Occipital lobe (tissue), 2 donors: Measurements from ENCODE around the gene ELOVL6. TPM values are rescaled to one million over a fixed set of nuclear protein-coding genes. Genes with fewer than 3 reads are reported as not detected.
"Not testable (repeated sequence)": the region's sequence is repeated elsewhere in the genome, so short reads cannot be mapped to it uniquely, and the experiment has no call there.

Experiments
- DNase-seq: peaks from one replicate; lab custom pipeline; 2025; lab: John Stamatoyannopoulos, UW
- total RNA-seq: library from RNA; depleted of rRNA; stranded (reverse); fragments of >200 nt; gene quantifications from one replicate; pipeline ENCODE4 v1.2.3, GENCODE V29; 2014

ELOVL6 gene
- total RNA-seq, 1 donor from 2014 or later = 39.0 TPM

- no peak for DNase-seq
Measured at GRCh38 chr4:110128472-110128919, 69.9 kb downstream of the ELOVL6 start.

- no peak for DNase-seq
Measured at GRCh38 chr4:110128029-110128428, 70.4 kb downstream of the ELOVL6 start.

GRCh38 chr4:110124711-110125110 lies 73.7 kb downstream of the ELOVL6 start:
- DNase-seq = no peak

- no peak for DNase-seq
Measured at GRCh38 chr4:110122201-110122600, 76.2 kb downstream of the ELOVL6 start.

GRCh38 chr4:110120506-110120905 lies 77.9 kb downstream of the ELOVL6 start:
- DNase-seq = no peak

GRCh38 chr4:110119880-110120279 lies 78.5 kb downstream of the ELOVL6 start:
- DNase-seq = no peak

- DNase-seq = no peak
Measured at GRCh38 chr4:110119337-110119736, 79.1 kb downstream of the ELOVL6 start.

- no peak for DNase-seq
Measured at GRCh38 chr4:110112056-110112455, 86.4 kb downstream of the ELOVL6 start.

DNA sequence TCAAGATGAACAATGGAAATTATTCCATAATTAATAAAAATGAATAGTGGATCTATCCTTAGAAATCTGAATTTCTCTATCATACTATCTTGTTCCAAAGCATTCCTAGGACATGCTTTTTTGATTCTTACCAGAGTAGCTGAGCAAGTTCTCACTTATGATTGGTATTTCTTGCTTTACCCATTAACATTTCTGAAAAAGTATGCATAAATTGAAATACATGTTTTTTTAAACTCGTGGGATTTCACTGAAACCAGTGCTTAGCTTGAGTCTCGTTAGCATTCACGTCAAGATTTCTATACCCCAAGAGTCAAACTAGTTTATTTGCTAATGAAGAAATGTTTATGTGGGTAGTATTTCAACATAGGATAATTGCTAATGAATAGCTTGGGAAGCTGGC lies 89.0 kb downstream of the ELOVL6 start:
- no peak for DNase-seq

GRCh38 chr4:110108960-110109359 lies 89.5 kb downstream of the ELOVL6 start:
- DNase-seq = no peak

DNA sequence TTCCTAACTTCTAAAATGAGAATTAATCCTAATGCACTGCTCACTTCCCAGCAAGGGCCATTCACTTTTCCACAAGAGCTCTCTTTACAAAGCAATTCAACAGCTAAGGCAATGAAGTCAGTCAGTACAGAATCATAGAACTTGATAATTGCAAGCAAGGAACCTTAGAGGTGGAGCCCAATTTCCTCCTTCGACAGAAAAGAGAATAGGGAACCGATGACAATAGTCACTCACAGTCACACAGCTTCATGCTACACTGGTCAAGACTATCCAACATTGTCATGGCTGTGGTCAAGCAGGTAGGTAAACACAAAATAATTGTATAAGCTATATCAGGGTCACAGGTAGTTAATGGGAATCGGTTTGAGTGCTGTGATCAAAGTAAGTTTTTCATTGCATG lies 90.0 kb downstream of the ELOVL6 start:
- DNase-seq = no peak

DNA sequence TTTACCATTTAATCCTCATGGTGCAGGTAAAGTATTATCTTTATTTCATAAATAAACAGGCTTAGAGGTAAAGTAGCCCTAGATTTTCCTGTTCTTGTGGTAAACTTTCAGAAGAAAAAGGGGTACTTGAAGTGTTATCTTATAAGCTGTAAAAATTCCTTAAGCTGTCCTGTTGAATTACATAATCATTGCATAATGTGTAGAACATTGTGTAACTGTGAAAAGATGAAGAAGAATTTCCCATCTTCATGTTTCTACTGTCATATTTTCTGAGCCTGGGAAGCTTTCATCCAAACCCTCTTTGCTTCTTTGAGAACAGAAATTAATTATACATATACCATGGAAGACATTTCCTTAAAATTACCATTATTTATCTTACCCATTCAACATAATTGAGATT lies 90.5 kb downstream of the ELOVL6 start:
- DNase-seq = no peak

DNA sequence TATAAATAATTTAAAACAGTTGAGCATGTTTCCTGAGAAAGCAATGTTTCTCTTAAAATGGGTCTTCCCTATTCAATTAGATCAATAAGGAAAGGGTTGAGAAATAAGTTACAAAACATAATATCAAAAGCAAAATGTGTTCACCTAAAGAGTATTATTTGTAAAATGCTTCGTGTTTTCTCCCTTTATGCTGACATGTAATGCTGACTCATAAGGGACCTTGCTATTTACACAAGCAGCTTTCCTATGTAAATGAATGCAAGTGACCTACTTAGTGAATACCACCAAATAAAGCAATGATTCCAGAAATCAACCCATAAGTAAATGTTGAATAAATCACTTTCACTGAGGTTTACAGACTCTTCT lies 91.5 kb downstream of the ELOVL6 start:
- no peak for DNase-seq

- DNase-seq = no peak
Measured at GRCh38 chr4:110104661-110105060, 93.8 kb downstream of the ELOVL6 start.

DNA sequence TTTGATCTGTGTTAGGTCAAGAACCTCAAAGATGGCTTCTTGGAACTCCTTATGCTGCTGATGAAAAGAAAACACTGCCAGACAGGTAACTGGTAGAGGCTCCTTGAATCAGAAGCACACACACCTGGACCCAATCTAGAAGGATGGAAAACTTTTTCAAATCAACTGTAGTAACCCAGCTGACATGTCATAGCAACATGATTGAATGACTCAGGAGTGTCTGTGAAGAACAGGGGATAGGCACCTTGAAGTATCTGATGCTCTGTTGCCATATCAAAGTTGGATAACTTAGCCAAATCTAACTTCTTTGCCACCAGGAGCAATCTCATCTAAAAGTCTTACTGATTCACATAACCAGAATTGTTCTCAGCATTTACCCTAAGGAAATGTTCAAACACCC lies 98.8 kb downstream of the ELOVL6 start:
- no peak for DNase-seq

DNA sequence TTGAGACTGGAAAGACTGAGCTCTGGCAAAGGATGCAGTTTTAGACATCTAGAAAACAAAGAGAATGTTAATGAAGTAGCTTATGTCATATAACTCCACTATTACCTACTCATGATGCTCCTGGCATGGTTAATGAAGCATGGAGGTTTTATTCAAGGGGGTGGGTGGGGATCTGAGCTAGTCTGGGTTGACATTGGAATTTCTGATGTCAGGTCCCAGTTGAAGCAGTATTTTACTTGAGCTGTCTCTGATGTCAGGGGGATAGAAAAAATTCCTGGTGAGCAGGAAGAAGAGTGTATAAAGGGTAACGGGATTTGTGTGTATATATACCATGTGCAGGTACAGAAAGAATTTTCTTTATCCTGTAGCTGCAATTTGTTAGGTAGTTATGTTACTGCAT lies 102.0 kb downstream of the ELOVL6 start:
- no peak for DNase-seq

DNA sequence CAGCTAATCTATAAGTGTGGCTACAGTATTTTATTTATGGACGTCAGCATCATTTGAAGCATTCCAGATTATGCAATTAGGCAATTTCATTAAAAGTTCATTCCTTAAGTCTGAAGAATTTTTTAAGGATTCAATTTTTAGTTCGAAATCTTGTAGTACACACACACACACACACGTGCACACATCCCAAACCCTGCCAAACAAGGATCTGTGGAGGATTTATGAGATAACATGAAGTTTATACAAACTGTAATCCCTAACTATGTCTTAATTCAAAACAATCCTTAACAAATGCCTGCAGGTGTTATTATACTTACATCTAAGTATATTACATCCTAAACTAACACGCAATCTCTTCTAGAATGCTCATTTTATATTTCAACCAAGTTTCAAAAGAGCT lies 105.8 kb downstream of the ELOVL6 start:
- no peak for DNase-seq

GRCh38 chr4:110091434-110092140 lies 106.8 kb downstream of the ELOVL6 start:
- DNase-seq = no peak

DNA sequence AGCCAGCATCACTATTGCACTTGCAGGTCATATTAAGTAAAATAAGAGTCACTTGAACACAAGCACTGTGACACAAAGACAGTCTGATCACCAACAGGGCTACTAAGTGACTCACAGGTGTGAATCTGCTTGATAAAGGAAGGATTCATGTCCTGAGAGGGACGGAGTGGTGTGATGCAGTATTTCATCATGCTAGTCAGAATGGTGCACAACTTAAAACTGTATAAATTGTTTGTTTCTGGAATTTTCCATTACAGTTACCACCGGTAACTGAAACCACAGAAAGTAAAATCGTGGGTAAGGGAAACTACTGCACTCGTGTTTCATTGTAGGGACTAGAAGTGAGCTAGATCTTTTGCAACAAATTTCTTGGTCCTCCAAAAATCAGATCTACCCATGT lies 109.7 kb downstream of the ELOVL6 start:
- no peak for DNase-seq

DNA sequence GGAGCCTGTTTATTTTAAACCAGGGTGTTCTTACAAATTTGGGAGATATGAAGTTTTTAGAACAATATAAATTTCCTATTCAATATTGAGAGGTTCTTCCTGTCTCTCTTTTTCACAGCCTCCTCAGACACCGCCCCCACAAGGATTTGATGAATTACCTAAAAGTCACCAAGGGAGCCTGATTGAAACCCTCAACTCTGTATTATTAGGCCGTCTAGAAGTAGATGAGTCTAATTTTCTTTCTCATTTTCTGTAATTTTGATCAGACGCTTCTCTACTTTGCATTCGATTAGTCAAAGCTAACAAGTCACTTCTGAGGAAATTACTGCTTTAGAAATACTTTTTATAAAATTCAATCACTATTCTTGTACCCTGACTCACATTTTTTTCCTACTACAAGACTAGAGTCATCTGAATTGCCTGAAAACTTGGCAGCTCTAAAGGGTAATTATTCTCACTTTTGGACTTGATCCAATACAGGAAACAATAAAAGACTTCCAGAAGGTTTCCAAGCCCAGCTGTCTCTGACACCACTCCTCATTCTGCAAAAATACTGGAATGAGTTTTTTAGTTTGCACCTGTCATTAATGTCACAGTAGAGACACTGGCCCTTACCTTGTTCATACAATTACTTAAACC lies 111.2 kb downstream of the ELOVL6 start:
- no peak for DNase-seq

- DNase-seq = no peak
Measured at GRCh38 chr4:110085131-110085530, 113.3 kb downstream of the ELOVL6 start.

GRCh38 chr4:110084154-110084553 lies 114.3 kb downstream of the ELOVL6 start:
- DNase-seq = no peak

DNA sequence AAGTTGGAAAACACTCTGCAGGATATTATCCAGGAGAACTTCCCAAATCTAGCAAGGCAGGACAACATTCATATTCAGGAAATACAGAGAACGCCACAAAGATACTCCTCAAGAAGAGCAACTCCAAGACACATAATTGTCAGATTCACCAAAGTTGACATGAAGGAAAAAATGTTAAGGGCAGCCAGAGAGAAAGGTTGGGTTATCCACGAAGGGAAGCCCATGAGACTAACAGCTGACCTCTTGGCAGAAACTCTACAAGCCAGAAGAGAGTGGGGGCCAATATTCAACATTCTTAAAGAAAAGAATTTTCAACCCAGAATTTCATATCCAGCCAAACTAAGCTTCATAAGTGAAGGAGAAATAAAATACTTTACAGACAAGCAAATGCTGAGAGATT lies 120.3 kb downstream of the ELOVL6 start:
- not testable (repeated sequence) for DNase-seq
